ENCODE measurements around the gene QSOX1. TPM values are rescaled to one million over a fixed set of nuclear protein-coding genes. Genes with fewer than 3 reads are reported as not detected.

The QSOX1 gene
- total and polyA plus RNA-seq, 9 of the 15 experiments (the other 6 are each of a cell fraction or from before 2014, with no cell fraction given): 4.0 to 53.1 (median 15.0) TPM

DNA sequence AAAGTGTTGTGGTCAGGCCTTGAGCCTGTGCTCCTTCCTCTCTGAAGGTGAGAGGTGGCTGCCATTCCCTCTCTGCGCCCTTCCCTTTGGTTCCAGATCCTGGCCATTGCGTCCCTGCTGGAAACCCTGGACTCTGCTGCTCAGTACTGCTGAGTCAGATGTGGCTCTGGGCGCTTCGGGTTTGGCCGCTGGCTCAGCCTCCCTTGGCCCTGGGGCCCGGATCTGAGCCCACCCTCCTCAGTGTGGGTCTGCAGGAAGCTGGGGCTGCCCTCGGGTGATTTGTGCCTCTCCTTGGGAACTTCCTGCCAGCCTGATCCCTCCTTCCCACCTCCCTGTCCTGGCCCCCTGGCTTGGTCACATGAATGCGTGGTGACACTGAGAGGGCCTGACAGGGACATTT lies 32.2 kb downstream of the QSOX1 start (continued):
- TF ChIP-seq PURB (CRISPR knock-in tag; IDR thresholded peaks at IDR 0.05; ENCODE audit: low read depth): no peak
- no peak for TF ChIP-seq PML (IDR thresholded peaks at IDR 0.05; ENCODE audit: low read length)
- no peak for TF ChIP-seq CREBBP (IDR thresholded peaks at IDR 0.05; ENCODE audit: low read depth, low read length)
- no peak for TF ChIP-seq FOSL1 (tag; conservative IDR thresholded peaks at IDR 0.05)
- TF ChIP-seq NFE2 (IDR thresholded peaks at IDR 0.05; ENCODE audit: low read depth): 0 out of 2 replicates have a peak, but pooled peaks have one; percentile 27
- no peak for TF ChIP-seq RHOXF2B (CRISPR knock-in tag; conservative IDR thresholded peaks at IDR 0.05)

DNA sequence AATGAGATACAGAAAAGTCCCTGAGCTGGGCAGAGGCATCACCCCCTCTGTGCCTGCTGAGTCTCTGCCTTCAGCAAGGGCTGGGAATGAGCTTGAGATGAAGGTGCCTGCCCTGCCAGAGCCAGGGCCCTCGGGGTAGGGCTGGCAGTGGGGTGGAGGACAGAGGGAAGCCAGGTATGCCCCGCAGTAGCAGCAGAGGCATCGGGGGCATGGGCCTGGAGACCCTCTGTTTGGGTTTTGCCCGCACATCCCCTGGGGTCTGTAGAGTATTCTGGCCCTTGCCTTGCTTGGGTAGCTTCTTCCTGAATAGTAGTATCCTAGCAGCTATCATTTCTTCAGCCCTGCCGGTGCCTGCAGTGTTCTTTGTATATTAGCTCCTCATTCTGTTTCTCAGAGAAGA lies 33.0 kb downstream of the QSOX1 start:
- Histone ChIP-seq H3K79me2 (ENCODE audit: control insufficient read depth, insufficient read depth, low read length) (no peaks in the 10 kb centered on the region), H3K27ac (ENCODE audit: extremely low read depth, low read depth, low read length) (no peak overlapping the region), H3K9me3 (replicated peaks; ENCODE audit: control insufficient read depth, insufficient read depth, low read depth, low read length) (no peaks in the 10 kb centered on the region), H3K9ac (ENCODE audit: insufficient read depth in 1 of 2, low read depth in 2 of 2, low read length in 2 of 2) (peak overlapping the region in 1 of 2 experiments; percentile 47; a peak in 2 of 4 replicates), H3K36me3 (ENCODE audit: control insufficient read depth, insufficient read depth, low read length) (peaks cover 3% of the 10 kb centered on the region; the same call in 2 of the 3 replicates), H4K20me1 (replicated peaks; ENCODE audit: control insufficient read depth, insufficient read depth, low read length) (no peaks in the 10 kb centered on the region; the same call in none of the 2 replicates), H3K4me2 (ENCODE audit: insufficient read depth, low read length) (no peak overlapping the region), H3K9me1 (ENCODE audit: control insufficient read depth, insufficient read depth, low read length) (no peaks in the 10 kb centered on the region), H2AFZ (ENCODE audit: low read depth, low read length) (no peak overlapping the region), H3K4me3 (no peak overlapping the region), H3K27me3 (ENCODE audit: control insufficient read depth in 2 of 2, insufficient read depth in 2 of 2, low read length in 2 of 2) (no peaks in the 10 kb centered on the region), H3K4me1 (replicated peaks in 1 of 2; ENCODE audit: control insufficient read depth in 2 of 2, insufficient read depth in 2 of 2, low read length in 2 of 2) (peaks cover 0 to 16% of the 10 kb centered on the region in 2 experiments; a peak in 3 of 5 replicates)
- no peak for TF ChIP-seq PHF21A (IDR thresholded peaks at IDR 0.05; ENCODE audit: borderline replicate concordance, low read depth)
- no peak for TF ChIP-seq MYNN (IDR thresholded peaks at IDR 0.05)
- no peak for TF ChIP-seq MYNN (CRISPR knock-in tag; IDR thresholded peaks at IDR 0.05)
- no peak for TF ChIP-seq XRCC3 (IDR thresholded peaks at IDR 0.05)
- no peak for TF ChIP-seq ZNF644 (tag; IDR thresholded peaks at IDR 0.05; ENCODE audit: low read depth)
- no peak for TF ChIP-seq ZNF146 (CRISPR knock-in tag; IDR thresholded peaks at IDR 0.05; ENCODE audit: unreplicated experiment)
- no peak for TF ChIP-seq FOXA3 (CRISPR knock-in tag; conservative IDR thresholded peaks at IDR 0.05 in 1 of 2, IDR thresholded peaks at IDR 0.05 in 1 of 2)
- BruUV-seq (replicated peaks): no TSS peak
- ATAC-seq (no peak), FAIRE-seq (no peak), DNase-seq (ENCODE audit: extremely low read depth in 1 of 4, low spot score in 3 of 4) (no peak)
- ChIA-PET CTCF (ENCODE audit: low intra/inter-chr PET ratio) (interaction anchor here (1.3 to 3.9 kb wide), 4 partner anchors 228 to 1237 kb away, joined by 7 to 18 read pairs (median 9); no protein-coding TSS in a partner anchor), POLR2A (interaction anchor here (0.5 to 1.7 kb wide), 9 partner anchors 8 to 369 kb away, joined by 3 to 11 read pairs (median 3); partner anchors contain the start of gene ACBD6)
- WGBS (ENCODE audit: insufficient coverage, low coverage, missing lambda C conversion rate): 49% methylated on average over 5 of the region's 5 CpGs
- intact Hi-C loops (cut with micrococcal nuclease): loop anchor here (1.0 to 5.0 kb wide), 5 partner anchors 56 to 291 kb away; no protein-coding TSS in a partner anchor
- in situ Hi-C loops (cut with MboI): loop anchor here (5.0 to 10.0 kb wide), 3 partner anchors 60 to 297 kb away; no protein-coding TSS in a partner anchor

Measured in K562 (cell line).